GM19468 (cell line): ENCODE measurements around the gene MRPS22.
A peak's percentile ranks its signal among the peaks of the same experiment; 100 is the strongest.
"Not testable (repeated sequence)": the region's sequence is repeated elsewhere in the genome, so short reads cannot be mapped to it uniquely, and the experiment has no call there.

Experiments
- ATAC-seq: cut with Tn5 transposase; IDR thresholded peaks from one replicate; pipeline ENCODE4 v1.9.1; 2021; ENCODE audit warnings: mild to moderate bottlenecking, moderate library complexity, moderate number of reproducible peaks; ENCODE audit not compliant: unreplicated experiment; ENCODE audit errors: extremely low read depth

MRPS22 gene

GRCh38 chr3:139329364-139329850, 14.4 kb upstream of the MRPS22 start:
- peak; percentile 92 for ATAC-seq

GRCh38 chr3:139332092-139332491, 11.7 kb upstream of the MRPS22 start:
- ATAC-seq: no peak

DNA sequence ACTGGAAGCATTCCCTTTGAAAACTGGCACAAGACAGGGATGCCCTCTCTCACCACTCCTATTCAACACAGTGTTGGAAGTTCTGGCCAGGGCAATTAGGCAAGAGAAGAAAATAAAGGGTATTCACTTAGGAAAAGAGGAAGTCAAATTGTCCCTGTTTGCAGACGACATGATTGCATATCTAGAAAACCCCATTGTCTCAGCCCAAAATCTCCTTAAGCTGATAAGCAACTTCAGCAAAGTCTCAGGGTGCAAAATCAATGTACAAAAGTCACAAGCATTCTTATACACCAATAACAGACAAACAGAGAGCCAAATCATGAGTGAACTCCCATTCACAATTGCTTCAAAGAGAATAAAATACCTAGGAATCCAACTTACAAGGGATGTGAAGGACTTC, 9.1 kb upstream of the MRPS22 start:
- ATAC-seq: not testable (repeated sequence)

- no peak for ATAC-seq
Measured at GRCh38 chr3:139338405-139338804, 5.4 kb upstream of the MRPS22 start.

- no peak for ATAC-seq
Measured at GRCh38 chr3:139339219-139339906, 4.5 kb upstream of the MRPS22 start.

- ATAC-seq: no peak
Measured at GRCh38 chr3:139340784-139341183, 3.0 kb upstream of the MRPS22 start.

GRCh38 chr3:139342054-139342453, 1.8 kb upstream of the MRPS22 start:
- no peak for ATAC-seq

DNA sequence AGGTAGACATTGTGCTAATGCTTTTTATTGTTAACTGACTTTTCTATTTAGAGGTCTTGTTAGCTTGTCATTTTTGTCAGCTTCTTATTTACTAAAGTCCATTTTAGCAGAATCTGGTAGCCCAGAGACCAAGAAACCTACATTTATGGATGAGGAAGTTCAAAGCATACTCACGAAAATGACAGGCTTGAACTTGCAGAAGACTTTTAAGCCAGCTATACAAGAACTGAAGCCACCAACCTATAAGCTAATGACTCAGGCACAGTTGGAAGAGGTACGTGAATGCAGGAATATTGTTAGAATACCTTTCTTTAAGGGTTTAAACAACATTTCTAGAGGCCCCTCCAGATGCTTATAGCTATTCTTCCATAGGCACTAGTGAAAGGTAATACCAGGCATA, 3.0 kb downstream of the MRPS22 start:
- no peak for ATAC-seq

DNA sequence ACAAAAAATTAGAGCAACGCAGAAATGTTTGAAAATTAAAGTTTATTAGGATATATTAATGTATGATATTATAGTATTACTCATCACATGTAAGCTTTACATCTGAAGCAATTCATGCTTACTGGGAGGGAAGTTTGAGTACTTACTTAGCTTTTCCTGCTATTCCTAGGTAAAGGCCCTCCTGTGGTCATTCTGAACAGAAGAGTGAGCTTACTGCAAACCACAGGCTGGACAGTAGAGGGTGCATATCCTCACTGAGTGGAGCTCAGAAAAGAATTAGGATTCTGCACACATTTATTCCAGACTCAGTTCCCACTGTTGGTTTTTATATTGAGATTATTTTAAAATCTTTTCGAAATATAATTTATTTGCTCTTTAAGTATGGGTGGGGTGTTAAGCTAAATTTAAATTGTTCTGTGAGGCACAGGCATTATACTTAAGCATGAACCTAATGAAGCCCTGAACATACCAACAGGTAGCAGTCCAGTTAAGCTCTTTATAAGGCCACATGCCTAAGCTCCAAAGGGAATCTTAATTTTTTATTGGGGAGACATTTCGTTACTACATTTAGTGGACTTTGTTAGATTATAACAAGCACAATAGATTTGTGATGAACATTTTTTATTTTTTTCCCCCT, 10.2 kb downstream of the MRPS22 start:
- ATAC-seq: no peak

GRCh38 chr3:139354661-139355060, 10.8 kb downstream of the MRPS22 start:
- ATAC-seq: no peak

DNA sequence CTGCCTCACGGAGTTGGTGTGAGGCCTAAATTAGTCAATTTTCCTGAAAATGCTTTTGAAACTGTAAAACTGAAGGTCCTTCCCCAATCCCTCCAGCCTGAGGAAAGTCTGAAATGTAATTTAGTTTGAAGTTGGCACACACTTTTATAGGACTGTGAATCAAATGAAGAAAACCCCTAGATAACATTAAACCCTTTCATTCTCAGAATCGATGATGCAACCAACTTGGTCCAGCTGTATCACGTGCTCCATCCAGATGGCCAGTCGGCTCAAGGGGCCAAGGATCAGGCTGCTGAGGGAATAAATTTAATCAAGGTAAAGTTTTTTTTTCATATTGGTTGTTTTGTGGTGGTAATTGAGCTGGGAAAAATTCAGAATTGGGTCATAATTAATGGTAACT, 11.7 kb downstream of the MRPS22 start:
- ATAC-seq: no peak

- no peak for ATAC-seq
Measured at GRCh38 chr3:139355891-139356290, 12.1 kb downstream of the MRPS22 start.

GRCh38 chr3:139357899-139358298, 14.1 kb downstream of the MRPS22 start:
- no peak for ATAC-seq

GRCh38 chr3:139358841-139359562, 15.2 kb downstream of the MRPS22 start:
- ATAC-seq: no peak

- no peak for ATAC-seq
Measured at GRCh38 chr3:139361276-139361675, 17.5 kb downstream of the MRPS22 start.

DNA sequence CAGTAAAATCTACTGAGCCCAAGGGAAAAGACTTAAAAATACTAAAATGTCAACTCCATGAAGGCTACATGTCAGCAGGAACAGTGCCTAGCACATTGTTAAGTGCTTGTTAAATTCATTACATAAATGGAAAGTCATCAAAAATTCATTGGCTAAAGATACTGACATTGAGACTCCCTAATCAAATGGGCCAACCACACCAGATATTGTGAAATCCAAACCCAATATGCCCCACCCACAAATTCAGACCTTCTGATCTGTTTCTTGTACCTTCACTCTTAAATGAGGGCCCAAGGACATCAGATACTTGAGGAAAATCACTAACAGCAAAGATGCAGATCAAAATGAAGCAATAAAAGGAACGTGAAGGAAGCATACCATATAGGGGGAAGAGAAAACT, 20.7 kb downstream of the MRPS22 start:
- ATAC-seq: no peak

- no peak for ATAC-seq
Measured at GRCh38 chr3:139374099-139374498, 30.3 kb downstream of the MRPS22 start.

DNA sequence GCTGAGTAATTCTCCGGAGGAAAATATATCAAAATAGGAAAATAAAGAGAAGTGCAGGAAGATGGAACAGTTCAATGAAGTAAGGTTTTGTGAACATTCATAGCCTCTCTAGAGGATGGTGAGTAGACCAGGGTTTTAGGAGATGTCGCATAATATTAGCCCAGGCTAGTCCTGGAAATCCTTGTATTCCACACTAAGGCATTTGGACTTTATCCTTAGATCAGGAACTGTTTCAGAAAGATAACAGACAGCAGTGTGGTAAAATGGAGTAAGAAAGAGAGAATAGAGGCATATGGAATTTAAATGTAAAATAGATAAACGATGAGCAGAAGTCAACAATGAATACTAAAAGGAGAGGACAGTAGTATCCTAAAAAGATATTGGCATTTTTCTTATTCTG, 33.6 kb downstream of the MRPS22 start:
- ATAC-seq: no peak

- ATAC-seq: no peak
Measured at GRCh38 chr3:139378587-139379241, 34.9 kb downstream of the MRPS22 start.

DNA sequence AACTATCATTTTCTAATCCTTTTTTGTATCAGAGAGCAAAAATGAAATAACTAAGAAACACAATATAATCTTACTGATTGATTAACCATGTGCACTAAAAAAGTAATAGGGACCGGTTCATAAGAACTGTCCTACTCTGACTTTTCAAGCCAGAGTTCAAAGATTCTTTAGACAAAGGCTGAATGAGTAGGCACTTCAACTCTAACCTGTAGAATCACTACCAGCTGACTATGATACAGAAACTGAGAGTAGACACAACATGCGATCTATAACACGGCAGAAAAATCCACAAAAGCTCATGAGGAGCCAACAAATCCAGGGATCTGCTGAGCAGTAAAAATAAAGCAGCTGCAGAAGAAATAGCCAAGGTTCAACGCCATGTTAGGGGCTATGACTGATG, 36.8 kb downstream of the MRPS22 start:
- no peak for ATAC-seq

- ATAC-seq: not testable (repeated sequence)
Measured at GRCh38 chr3:139382291-139382690, 38.5 kb downstream of the MRPS22 start.
